ENCODE results near the gene TEF.

DNA sequence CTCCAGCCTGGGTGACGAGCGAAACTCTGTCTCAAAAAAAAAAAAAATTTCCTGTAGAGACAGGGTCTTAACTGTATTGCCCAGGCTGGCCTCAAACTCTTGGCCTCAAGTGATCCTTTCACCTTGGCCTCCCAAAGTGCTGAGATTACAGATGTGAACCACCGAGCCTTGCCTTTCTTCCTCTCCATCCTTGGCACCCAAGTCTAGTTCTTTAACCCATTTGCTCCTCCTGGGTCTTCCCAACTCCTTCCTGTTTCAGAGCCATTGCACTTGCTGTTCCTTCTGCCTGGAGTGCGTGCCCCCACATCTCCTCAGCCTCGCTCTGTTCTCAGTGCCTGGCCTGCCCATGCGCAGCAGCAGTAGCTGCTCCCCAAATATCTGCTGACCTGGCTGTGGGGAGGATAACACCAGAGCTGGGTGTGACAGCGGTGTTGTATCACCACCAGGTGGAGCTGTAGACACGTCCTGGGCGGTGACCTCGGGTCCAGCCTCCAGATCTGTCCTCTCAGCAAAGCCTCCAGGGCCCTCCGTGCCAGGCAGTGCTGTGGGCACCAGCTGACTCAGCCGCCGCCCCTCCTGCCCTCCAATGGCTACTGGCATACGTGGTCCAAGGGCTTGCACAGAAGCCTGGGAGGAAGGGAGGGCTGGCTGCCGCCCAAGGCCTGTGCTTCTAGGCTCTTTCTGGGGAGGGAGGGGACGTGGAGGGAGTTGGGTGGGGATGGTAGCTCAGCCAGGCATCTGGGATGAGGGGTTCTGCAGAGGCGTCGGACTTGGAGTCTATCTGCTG lies 22.0 kb downstream of the TEF start:
- TF ChIP-seq CHCHD3 (CRISPR knock-in tag; IDR thresholded peaks at IDR 0.05) (no peak), SRF (CRISPR knock-in tag; IDR thresholded peaks at IDR 0.05) (no peak), JUNB (CRISPR knock-in tag; conservative IDR thresholded peaks at IDR 0.05) (no peak)
- TF ChIP-seq, protein P1, sequence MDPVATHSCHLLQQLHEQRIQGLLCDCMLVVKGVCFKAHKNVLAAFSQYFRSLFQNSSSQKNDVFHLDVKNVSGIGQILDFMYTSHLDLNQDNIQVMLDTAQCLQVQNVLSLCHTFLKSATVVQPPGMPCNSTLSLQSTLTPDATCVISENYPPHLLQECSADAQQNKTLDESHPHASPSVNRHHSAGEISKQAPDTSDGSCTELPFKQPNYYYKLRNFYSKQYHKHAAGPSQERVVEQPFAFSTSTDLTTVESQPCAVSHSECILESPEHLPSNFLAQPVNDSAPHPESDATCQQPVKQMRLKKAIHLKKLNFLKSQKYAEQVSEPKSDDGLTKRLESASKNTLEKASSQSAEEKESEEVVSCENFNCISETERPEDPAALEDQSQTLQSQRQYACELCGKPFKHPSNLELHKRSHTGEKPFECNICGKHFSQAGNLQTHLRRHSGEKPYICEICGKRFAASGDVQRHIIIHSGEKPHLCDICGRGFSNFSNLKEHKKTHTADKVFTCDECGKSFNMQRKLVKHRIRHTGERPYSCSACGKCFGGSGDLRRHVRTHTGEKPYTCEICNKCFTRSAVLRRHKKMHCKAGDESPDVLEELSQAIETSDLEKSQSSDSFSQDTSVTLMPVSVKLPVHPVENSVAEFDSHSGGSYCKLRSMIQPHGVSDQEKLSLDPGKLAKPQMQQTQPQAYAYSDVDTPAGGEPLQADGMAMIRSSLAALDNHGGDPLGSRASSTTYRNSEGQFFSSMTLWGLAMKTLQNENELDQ (CRISPR knock-in tag; IDR thresholded peaks at IDR 0.05; ENCODE audit: borderline replicate concordance) = no peak
